Neural cell (in vitro differentiated cells): ENCODE results near the gene GMCL1. TPM values are rescaled to one million over a fixed set of nuclear protein-coding genes. Genes with fewer than 3 reads are reported as not detected.

ENCODE experiments used
- H2AFZ ChIP-seq: fragments of 200-600, 300-800 bp; sonication (generic), shearing (Covaris generic); 2 replicates; pipeline ENCODE4 v1.6.0; 2014; ENCODE audit warnings: low read depth, mild to moderate bottlenecking, antibody characterized with exemption, low read length, moderate library complexity
- H3F3A ChIP-seq: fragments of 200-600 bp; shearing (Covaris generic); 2 replicates; pipeline ENCODE4 v1.6.1; 2016; ENCODE audit warnings: mild to moderate bottlenecking, moderate library complexity, mixed read lengths, antibody characterized with exemption, low read length; ENCODE audit not compliant: insufficient read depth, poor library complexity, severe bottlenecking
- H3K27ac ChIP-seq: fragments of 200-600, 300-800 bp; sonication (generic), shearing (Covaris generic); 2 replicates; pipeline ENCODE4 v1.5.1; 2014; ENCODE audit warnings: mild to moderate bottlenecking, low read length, moderate library complexity
- H3K27me3 ChIP-seq: fragments of 300-800, 200-600 bp; sonication (generic), shearing (Covaris generic); 2 replicates; pipeline ENCODE4 v1.6.0; 2014; ENCODE audit warnings: mild to moderate bottlenecking, low read depth, low read length, moderate library complexity; ENCODE audit not compliant: insufficient read depth
- H3K36me3 ChIP-seq: fragments of 300-800, 200-600 bp; sonication (generic), shearing (Covaris generic); 2 replicates; pipeline ENCODE4 v1.5.1; 2014; ENCODE audit warnings: mild to moderate bottlenecking, antibody characterized with exemption, low read length, moderate library complexity; ENCODE audit not compliant: insufficient read depth
- H3K4me2 ChIP-seq: fragments of 300-800, 200-600 bp; sonication (generic), shearing (Covaris generic); 2 replicates; pipeline ENCODE4 v1.6.0; 2014; ENCODE audit warnings: mild to moderate bottlenecking, low read length
- H3K4me3 ChIP-seq: fragments of 300-800, 200-600 bp; sonication (generic), shearing (Covaris generic); 2 replicates; pipeline ENCODE4 v1.5.1; 2014; ENCODE audit warnings: mild to moderate bottlenecking, low read length, moderate library complexity
- H3K79me2 ChIP-seq: fragments of 200-600 bp; shearing (Covaris generic); replicated peaks from 2 replicates; pipeline ENCODE4 v1.6.0; 2014; ENCODE audit warnings: mild to moderate bottlenecking, low read length, moderate library complexity; ENCODE audit not compliant: insufficient read depth
- H3K9ac ChIP-seq: fragments of 300-800, 200-600 bp; sonication (generic), shearing (Covaris generic); 2 replicates; pipeline ENCODE4 v1.6.1; 2016; ENCODE audit warnings: mild to moderate bottlenecking, low read length, mixed read lengths
- H3K9me2 ChIP-seq: fragments of 200-600 bp; shearing (Covaris generic); 2 replicates; pipeline ENCODE4 v1.6.1; 2016; ENCODE audit warnings: mild to moderate bottlenecking, low read length, mixed read lengths; ENCODE audit not compliant: insufficient read depth
- H3K9me3 ChIP-seq: fragments of 200-600, 300-800 bp; sonication (generic), shearing (Covaris generic); 2 replicates; pipeline ENCODE4 v1.6.1; 2016; ENCODE audit warnings: mild to moderate bottlenecking, mixed run types, low read length, moderate library complexity, mixed read lengths
- H4K20me1 ChIP-seq: fragments of 200-600 bp; shearing (Covaris generic); 2 replicates; pipeline ENCODE4 v1.6.1; 2016; ENCODE audit warnings: mild to moderate bottlenecking, mixed run types; ENCODE audit not compliant: insufficient read depth
- EP300 ChIP-seq: fragments of 450-650 bp; conservative IDR thresholded peaks from 2 replicates; pipeline ENCODE4 v1.6.1; 2014; ENCODE audit warnings: antibody characterized with exemption, mild to moderate bottlenecking, moderate library complexity; ENCODE audit not compliant: poor library complexity, severe bottlenecking
- EZH2 ChIP-seq: fragments of 200-600, 300-800 bp; shearing (Covaris generic), sonication (generic); IDR thresholded peaks from 2 replicates; pipeline ENCODE4 v1.6.1; 2014; ENCODE audit warnings: antibody characterized with exemption, low read length, borderline replicate concordance, mild to moderate bottlenecking; ENCODE audit not compliant: insufficient read depth, poor library complexity, severe bottlenecking
- MXI1 ChIP-seq: fragments of 450-650 bp; conservative IDR thresholded peaks from 2 replicates; pipeline ENCODE4 v1.6.1; 2014; ENCODE audit warnings: antibody characterized with exemption, mild to moderate bottlenecking; ENCODE audit not compliant: poor library complexity, severe bottlenecking
- POLR2AphosphoS5 ChIP-seq: IDR thresholded peaks from 2 replicates; pipeline ENCODE4 v1.6.1; 2012
- RAD21 ChIP-seq: fragments of 450-650 bp; conservative IDR thresholded peaks from 2 replicates; pipeline ENCODE4 v1.6.1; 2014; ENCODE audit warnings: antibody characterized with exemption, mild to moderate bottlenecking, moderate library complexity
- SMC3 ChIP-seq: fragments of 450-650 bp; conservative IDR thresholded peaks from 2 replicates; pipeline ENCODE4 v1.6.1; 2014; ENCODE audit warnings: antibody characterized with exemption, mild to moderate bottlenecking, moderate library complexity; ENCODE audit not compliant: poor library complexity
- TAF1 ChIP-seq: IDR thresholded peaks from 2 replicates; pipeline ENCODE4 v1.6.1; 2012; ENCODE audit warnings: low read depth
- polyA plus RNA-seq: library from polyadenylated mRNA; depleted of rRNA; stranded (reverse); fragments of >200 nt; gene quantifications from 2 replicates; pipeline ENCODE4 v1.2.3, GENCODE V29; 2014
- TF ChIP-seq, protein P1 (sequence below): fragments of 450-650 bp; IDR thresholded peaks from 2 replicates; pipeline ENCODE4 v1.5.1; 2014; ENCODE audit warnings: antibody characterized with exemption, mild to moderate bottlenecking, moderate library complexity; ENCODE audit not compliant: poor library complexity, severe bottlenecking
- TF ChIP-seq, protein P2 (sequence below): IDR thresholded peaks from 2 replicates; pipeline ENCODE4 v1.6.1; 2012; ENCODE audit warnings: borderline replicate concordance

Gene GMCL1
- polyA plus RNA-seq, 1 donor from 2014 or later = 18.8 TPM

DNA sequence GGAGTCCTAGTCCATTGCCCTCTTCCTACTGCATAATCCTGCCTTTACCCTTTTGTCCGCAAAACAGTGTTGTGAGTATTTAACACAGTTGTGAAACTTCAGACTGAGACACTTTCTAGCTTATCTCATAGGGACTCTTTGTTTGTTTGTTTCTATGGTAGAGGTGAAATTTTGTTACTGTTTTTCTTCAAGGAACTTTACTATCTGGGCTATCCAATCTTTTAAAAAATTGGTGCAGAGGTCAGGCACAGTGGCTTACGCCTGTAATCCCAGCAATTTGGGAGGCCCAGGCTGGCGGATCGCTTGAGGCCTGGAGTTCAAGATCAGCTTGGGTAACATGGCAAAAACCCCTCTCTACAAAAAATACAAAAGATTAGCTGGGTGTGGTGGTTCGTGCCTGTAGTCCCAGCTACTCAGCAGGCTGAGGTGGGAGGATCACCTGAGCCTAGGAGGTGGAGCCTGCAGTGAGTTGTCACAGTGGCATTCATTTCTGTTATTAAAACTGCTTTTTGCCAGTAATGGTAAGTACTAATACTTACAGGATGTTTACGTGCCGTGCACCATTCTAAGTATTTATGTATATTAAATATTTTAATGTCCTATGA is 18.8 kb downstream of the GMCL1 start:
- H3K4me2 ChIP-seq = no peak overlapping the region
- TF ChIP-seq EP300 = no peak
- TF ChIP-seq SMC3 = no peak
- TF ChIP-seq, protein P1, sequence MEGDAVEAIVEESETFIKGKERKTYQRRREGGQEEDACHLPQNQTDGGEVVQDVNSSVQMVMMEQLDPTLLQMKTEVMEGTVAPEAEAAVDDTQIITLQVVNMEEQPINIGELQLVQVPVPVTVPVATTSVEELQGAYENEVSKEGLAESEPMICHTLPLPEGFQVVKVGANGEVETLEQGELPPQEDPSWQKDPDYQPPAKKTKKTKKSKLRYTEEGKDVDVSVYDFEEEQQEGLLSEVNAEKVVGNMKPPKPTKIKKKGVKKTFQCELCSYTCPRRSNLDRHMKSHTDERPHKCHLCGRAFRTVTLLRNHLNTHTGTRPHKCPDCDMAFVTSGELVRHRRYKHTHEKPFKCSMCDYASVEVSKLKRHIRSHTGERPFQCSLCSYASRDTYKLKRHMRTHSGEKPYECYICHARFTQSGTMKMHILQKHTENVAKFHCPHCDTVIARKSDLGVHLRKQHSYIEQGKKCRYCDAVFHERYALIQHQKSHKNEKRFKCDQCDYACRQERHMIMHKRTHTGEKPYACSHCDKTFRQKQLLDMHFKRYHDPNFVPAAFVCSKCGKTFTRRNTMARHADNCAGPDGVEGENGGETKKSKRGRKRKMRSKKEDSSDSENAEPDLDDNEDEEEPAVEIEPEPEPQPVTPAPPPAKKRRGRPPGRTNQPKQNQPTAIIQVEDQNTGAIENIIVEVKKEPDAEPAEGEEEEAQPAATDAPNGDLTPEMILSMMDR = no peak
- no peaks in the 10 kb centered on the region for H3K9me2 ChIP-seq
- H2AFZ ChIP-seq = no peak overlapping the region
- H3K36me3 ChIP-seq = peaks cover 8% of the 10 kb centered on the region
- H3F3A ChIP-seq = no peaks in the 10 kb centered on the region
- no peaks in the 10 kb centered on the region for H4K20me1 ChIP-seq
- no peak overlapping the region for H3K4me3 ChIP-seq
- no peaks in the 10 kb centered on the region for H3K27me3 ChIP-seq
- no peak overlapping the region for H3K9ac ChIP-seq
- no peaks in the 10 kb centered on the region for H3K9me3 ChIP-seq
- no peaks in the 10 kb centered on the region for H3K79me2 ChIP-seq
- no peak overlapping the region for H3K27ac ChIP-seq

DNA sequence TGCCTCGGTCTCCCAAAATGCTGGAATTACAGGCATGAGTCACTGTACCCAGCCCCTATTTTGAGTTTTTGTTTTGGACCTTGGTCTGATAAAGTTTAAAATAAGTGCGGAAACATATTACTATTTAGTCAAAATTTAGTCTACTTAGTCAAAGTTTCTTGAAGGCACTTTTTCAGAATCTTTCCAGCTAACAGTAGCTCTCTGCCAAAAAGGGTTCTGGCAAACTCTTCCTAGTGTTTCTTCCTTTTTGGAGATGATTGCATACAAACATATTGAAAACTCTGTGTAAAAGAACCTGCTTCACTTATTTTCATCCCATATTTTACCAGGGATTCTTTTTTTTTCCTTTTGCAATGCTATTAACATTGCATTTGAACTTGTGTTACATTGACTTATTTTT is 28.8 kb downstream of the GMCL1 start:
- H3K9me3 ChIP-seq = no peaks in the 10 kb centered on the region
- no peaks in the 10 kb centered on the region for H3K9me2 ChIP-seq
- no peaks in the 10 kb centered on the region for H3K27me3 ChIP-seq
- no peaks in the 10 kb centered on the region for H3K79me2 ChIP-seq
- H4K20me1 ChIP-seq = no peaks in the 10 kb centered on the region
- H3K9ac ChIP-seq = no peak overlapping the region
- no peak overlapping the region for H3K4me3 ChIP-seq
- H3F3A ChIP-seq = no peaks in the 10 kb centered on the region
- H3K36me3 ChIP-seq = no peaks in the 10 kb centered on the region
- no peak overlapping the region for H3K27ac ChIP-seq
- H3K4me2 ChIP-seq = no peak overlapping the region
- TF ChIP-seq EP300 (no peak), RAD21 (no peak), TAF1 (no peak), POLR2AphosphoS5 (no peak), EZH2 (no peak), MXI1 (no peak), SMC3 (no peak)
- TF ChIP-seq, protein P1 = no peak
- TF ChIP-seq, protein P2, sequence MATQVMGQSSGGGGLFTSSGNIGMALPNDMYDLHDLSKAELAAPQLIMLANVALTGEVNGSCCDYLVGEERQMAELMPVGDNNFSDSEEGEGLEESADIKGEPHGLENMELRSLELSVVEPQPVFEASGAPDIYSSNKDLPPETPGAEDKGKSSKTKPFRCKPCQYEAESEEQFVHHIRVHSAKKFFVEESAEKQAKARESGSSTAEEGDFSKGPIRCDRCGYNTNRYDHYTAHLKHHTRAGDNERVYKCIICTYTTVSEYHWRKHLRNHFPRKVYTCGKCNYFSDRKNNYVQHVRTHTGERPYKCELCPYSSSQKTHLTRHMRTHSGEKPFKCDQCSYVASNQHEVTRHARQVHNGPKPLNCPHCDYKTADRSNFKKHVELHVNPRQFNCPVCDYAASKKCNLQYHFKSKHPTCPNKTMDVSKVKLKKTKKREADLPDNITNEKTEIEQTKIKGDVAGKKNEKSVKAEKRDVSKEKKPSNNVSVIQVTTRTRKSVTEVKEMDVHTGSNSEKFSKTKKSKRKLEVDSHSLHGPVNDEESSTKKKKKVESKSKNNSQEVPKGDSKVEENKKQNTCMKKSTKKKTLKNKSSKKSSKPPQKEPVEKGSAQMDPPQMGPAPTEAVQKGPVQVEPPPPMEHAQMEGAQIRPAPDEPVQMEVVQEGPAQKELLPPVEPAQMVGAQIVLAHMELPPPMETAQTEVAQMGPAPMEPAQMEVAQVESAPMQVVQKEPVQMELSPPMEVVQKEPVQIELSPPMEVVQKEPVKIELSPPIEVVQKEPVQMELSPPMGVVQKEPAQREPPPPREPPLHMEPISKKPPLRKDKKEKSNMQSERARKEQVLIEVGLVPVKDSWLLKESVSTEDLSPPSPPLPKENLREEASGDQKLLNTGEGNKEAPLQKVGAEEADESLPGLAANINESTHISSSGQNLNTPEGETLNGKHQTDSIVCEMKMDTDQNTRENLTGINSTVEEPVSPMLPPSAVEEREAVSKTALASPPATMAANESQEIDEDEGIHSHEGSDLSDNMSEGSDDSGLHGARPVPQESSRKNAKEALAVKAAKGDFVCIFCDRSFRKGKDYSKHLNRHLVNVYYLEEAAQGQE = no peak
- no peak overlapping the region for H2AFZ ChIP-seq
